Measurements from ENCODE around the gene CATSPER4. TPM values are rescaled to one million over a fixed set of nuclear protein-coding genes. Genes with fewer than 3 reads are reported as not detected.

CATSPER4 gene
- total RNA-seq, 1 donor from 2014 or later: not detected

- H3K9me3 Mint-ChIP-seq (ENCODE audit: low read depth): no peaks in the 10 kb centered on the region
- no peak overlapping the region for H3K4me3 Mint-ChIP-seq (ENCODE audit: low read depth)
- no peak for TF ChIP-seq CTCF (IDR thresholded peaks at IDR 0.05; ENCODE audit: unreplicated experiment)
- DNase-seq (ENCODE audit: low spot score, unreplicated experiment): no peak
- peaks cover 54% of the 10 kb centered on the region for H3K27me3 Mint-ChIP-seq
- no peak overlapping the region for H3K27ac Mint-ChIP-seq
- peaks cover 10% of the 10 kb centered on the region for H3K4me1 Mint-ChIP-seq (ENCODE audit: low read depth)
- no peaks in the 10 kb centered on the region for H3K36me3 Mint-ChIP-seq (ENCODE audit: insufficient read depth)
Observed at GRCh38 chr1:26158271-26158907, 32.0 kb upstream of the CATSPER4 start.

GRCh38 chr1:26158908-26159742 is 31.3 kb upstream of the CATSPER4 start, which contains the start of gene FAM110D:
TSS of gene FAM110D (plus strand) at chr1:26159079. CDS start at chr1:26161292, 2,213 bp downstream.
- TF ChIP-seq CTCF (IDR thresholded peaks at IDR 0.05; ENCODE audit: unreplicated experiment): no peak
- Mint-ChIP-seq H3K4me3 (ENCODE audit: low read depth) (no peak within 1 kb of the TSS), H3K27me3 (peaks cover 52% of the 10 kb centered on the region), H3K36me3 (ENCODE audit: insufficient read depth) (no peaks in the 10 kb centered on the region), H3K9me3 (ENCODE audit: low read depth) (no peaks in the 10 kb centered on the region), H3K27ac (no peak within 1 kb of the TSS), H3K4me1 (ENCODE audit: low read depth) (peaks cover 10% of the 10 kb centered on the region)
- DNase-seq (ENCODE audit: low spot score, unreplicated experiment): no peak

- Mint-ChIP-seq H3K4me1 (ENCODE audit: low read depth) (peaks cover 12% of the 10 kb centered on the region), H3K4me3 (ENCODE audit: low read depth) (no peak overlapping the region), H3K9me3 (ENCODE audit: low read depth) (no peaks in the 10 kb centered on the region), H3K27me3 (peaks cover 47% of the 10 kb centered on the region), H3K36me3 (ENCODE audit: insufficient read depth) (no peaks in the 10 kb centered on the region), H3K27ac (no peak overlapping the region)
- no peak for TF ChIP-seq CTCF (IDR thresholded peaks at IDR 0.05; ENCODE audit: unreplicated experiment)
- DNase-seq (ENCODE audit: low spot score, unreplicated experiment): no peak
Observed at GRCh38 chr1:26159743-26160039, 30.7 kb upstream of the CATSPER4 start.

GRCh38 chr1:26160527-26161414 is 29.6 kb upstream of the CATSPER4 start:
- H3K36me3 Mint-ChIP-seq (ENCODE audit: insufficient read depth): no peaks in the 10 kb centered on the region
- peak overlapping the region; percentile 67 for H3K4me3 Mint-ChIP-seq (ENCODE audit: low read depth)
- no peak overlapping the region for H3K27ac Mint-ChIP-seq
- H3K9me3 Mint-ChIP-seq (ENCODE audit: low read depth): no peaks in the 10 kb centered on the region
- peaks cover 17% of the 10 kb centered on the region for H3K4me1 Mint-ChIP-seq (ENCODE audit: low read depth)
- no peak for TF ChIP-seq CTCF (IDR thresholded peaks at IDR 0.05; ENCODE audit: unreplicated experiment)
- peaks cover 36% of the 10 kb centered on the region for H3K27me3 Mint-ChIP-seq
- DNase-seq (ENCODE audit: low spot score, unreplicated experiment): no peak
